Measurements from ENCODE around the gene KDM5A.
"Not testable (repeated sequence)": the region's sequence is repeated elsewhere in the genome, so short reads cannot be mapped to it uniquely, and the experiment has no call there.

DNA sequence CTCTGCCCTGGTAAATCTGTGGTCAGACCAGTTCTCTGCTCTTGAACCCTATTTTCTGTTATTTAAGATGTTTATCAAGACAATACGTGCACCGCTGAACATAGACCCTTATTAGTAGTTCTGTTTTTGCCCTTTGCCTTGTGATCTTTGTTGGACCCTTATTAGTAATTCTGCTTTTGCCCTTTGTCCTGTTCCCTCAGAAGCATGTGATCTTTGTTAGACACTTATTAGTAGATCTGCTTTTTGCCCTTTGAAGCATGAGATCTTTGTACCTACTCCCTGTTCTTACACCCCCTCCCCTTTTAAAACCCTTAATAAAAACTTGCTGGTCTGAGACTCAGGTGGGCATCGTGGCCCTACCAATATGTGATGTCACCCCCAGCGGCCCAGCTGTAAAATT lies 153.2 kb downstream of the KDM5A start:
- TF ChIP-seq, protein P1, sequence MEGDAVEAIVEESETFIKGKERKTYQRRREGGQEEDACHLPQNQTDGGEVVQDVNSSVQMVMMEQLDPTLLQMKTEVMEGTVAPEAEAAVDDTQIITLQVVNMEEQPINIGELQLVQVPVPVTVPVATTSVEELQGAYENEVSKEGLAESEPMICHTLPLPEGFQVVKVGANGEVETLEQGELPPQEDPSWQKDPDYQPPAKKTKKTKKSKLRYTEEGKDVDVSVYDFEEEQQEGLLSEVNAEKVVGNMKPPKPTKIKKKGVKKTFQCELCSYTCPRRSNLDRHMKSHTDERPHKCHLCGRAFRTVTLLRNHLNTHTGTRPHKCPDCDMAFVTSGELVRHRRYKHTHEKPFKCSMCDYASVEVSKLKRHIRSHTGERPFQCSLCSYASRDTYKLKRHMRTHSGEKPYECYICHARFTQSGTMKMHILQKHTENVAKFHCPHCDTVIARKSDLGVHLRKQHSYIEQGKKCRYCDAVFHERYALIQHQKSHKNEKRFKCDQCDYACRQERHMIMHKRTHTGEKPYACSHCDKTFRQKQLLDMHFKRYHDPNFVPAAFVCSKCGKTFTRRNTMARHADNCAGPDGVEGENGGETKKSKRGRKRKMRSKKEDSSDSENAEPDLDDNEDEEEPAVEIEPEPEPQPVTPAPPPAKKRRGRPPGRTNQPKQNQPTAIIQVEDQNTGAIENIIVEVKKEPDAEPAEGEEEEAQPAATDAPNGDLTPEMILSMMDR (IDR thresholded peaks at IDR 0.05), result not testable (repeated sequence)
- TF ChIP-seq POLR2A (IDR thresholded peaks at IDR 0.05), result not testable (repeated sequence)
